CD14-positive monocyte (primary cell): ENCODE results near the gene RMI2. TPM values are rescaled to one million over a fixed set of nuclear protein-coding genes. Genes with fewer than 3 reads are reported as not detected.

ENCODE experiments used
- DNase-seq, 3 donors: peaks; one replicate each; pipeline ENCODE4 v3.0.0-alpha.2; 2011 to 2022
- H2AFZ ChIP-seq: 2 replicates; pipeline ENCODE4 v1.6.0; 2012; ENCODE audit warnings: mild to moderate bottlenecking, low read depth, low read length, inconsistent platforms; ENCODE audit not compliant: insufficient read depth, poor library complexity, severe bottlenecking
- H3K27ac ChIP-seq, 2 donors: 1 replicate in 1 of 2; 2 replicates in 1 of 2; pipeline ENCODE4 v1.5.1; 2012 to 2013; ENCODE audit warnings: low read length in 2 of 2, control low read depth in 1 of 2, inconsistent platforms in 1 of 2, low read depth in 1 of 2, mild to moderate bottlenecking in 1 of 2
- H3K27me3 ChIP-seq, 2 donors: one replicate each; pipeline versions ENCODE4 v1.6.0 to v1.6.1; 2011 to 2013; ENCODE audit warnings: low read length in 2 of 2; ENCODE audit not compliant: control insufficient read depth in 2 of 2, insufficient read depth in 2 of 2
- H3K36me3 ChIP-seq, 2 donors: replicated peaks in 1 of 2; 1 replicate in 1 of 2; 2 replicates in 1 of 2; pipeline versions ENCODE4 v1.5.1 to v1.6.1; 2012 to 2013; ENCODE audit warnings: low read length in 2 of 2, control low read depth in 1 of 2, inconsistent platforms in 1 of 2, mild to moderate bottlenecking in 1 of 2; ENCODE audit not compliant: insufficient read depth in 2 of 2, control insufficient read depth in 1 of 2
- H3K4me1 ChIP-seq, 2 donors: 1 replicate in 1 of 2; 2 replicates in 1 of 2; pipeline versions ENCODE4 v1.5.1 to v1.6.1; 2012 to 2013; ENCODE audit warnings: low read length in 2 of 2, control low read depth in 1 of 2, inconsistent platforms in 1 of 2, mild to moderate bottlenecking in 1 of 2, moderate library complexity in 1 of 2; ENCODE audit not compliant: insufficient read depth in 2 of 2, control insufficient read depth in 1 of 2
- H3K4me2 ChIP-seq: replicated peaks from 2 replicates; pipeline ENCODE3; 2012; ENCODE audit warnings: low read length, moderate library complexity, mild to moderate bottlenecking; ENCODE audit not compliant: poor library complexity, severe bottlenecking; ENCODE audit errors: extremely low read depth
- H3K4me3 ChIP-seq, 3 experiments: fragments of 200-600 bp in 1 of 3; sonication (generic) in 1 of 3; replicated peaks in 1 of 3; 1 replicate in 2 of 3; 2 replicates in 1 of 3; pipeline ENCODE4 v1.5.1; 2011 to 2013; ENCODE audit warnings: low read length in 3 of 3, mild to moderate bottlenecking in 3 of 3, control low read depth in 2 of 3, low read depth in 2 of 3, inconsistent platforms in 1 of 3, moderate library complexity in 1 of 3
- H3K79me2 ChIP-seq: 2 replicates; pipeline ENCODE4 v1.6.0; 2012; ENCODE audit warnings: mild to moderate bottlenecking, control low read depth, inconsistent platforms, low read length, moderate library complexity; ENCODE audit not compliant: insufficient read depth
- H3K9ac ChIP-seq: 2 replicates; pipeline ENCODE4 v1.6.0; 2017; ENCODE audit warnings: low read length, mild to moderate bottlenecking; ENCODE audit not compliant: insufficient read depth, poor library complexity, severe bottlenecking
- H3K9me3 ChIP-seq, 2 donors: replicated peaks in 1 of 2; 1 replicate in 1 of 2; 2 replicates in 1 of 2; pipeline versions ENCODE4 v1.5.1 to v1.6.1; 2012 to 2013; ENCODE audit warnings: low read length in 2 of 2, control low read depth in 1 of 2; ENCODE audit not compliant: control insufficient read depth in 1 of 2, insufficient read depth in 1 of 2
- H4K20me1 ChIP-seq: 2 replicates; pipeline ENCODE4 v1.6.0; 2012; ENCODE audit warnings: mild to moderate bottlenecking, low read length, control low read depth, moderate library complexity; ENCODE audit not compliant: insufficient read depth
- H3K27ac Mint-ChIP-seq, 7 donors: one replicate each; pipeline ENCODE4 v1.8.0; 2020; ENCODE audit warnings: mild to moderate bottlenecking in 7 of 7, mixed read lengths in 7 of 7, moderate library complexity in 6 of 7, inconsistent platforms in 2 of 7
- H3K27me3 Mint-ChIP-seq, 3 donors: one replicate each; pipeline ENCODE4 v1.8.0; 2021 to 2022; ENCODE audit warnings: low read depth in 3 of 3, mild to moderate bottlenecking in 3 of 3, mixed read lengths in 3 of 3, moderate library complexity in 3 of 3, inconsistent platforms in 1 of 3
- H3K36me3 Mint-ChIP-seq, 2 donors: one replicate each; pipeline ENCODE4 v1.8.0; 2020; ENCODE audit warnings: mixed read lengths in 2 of 2, inconsistent platforms in 1 of 2, mild to moderate bottlenecking in 1 of 2
- H3K4me1 Mint-ChIP-seq: one replicate; pipeline ENCODE4 v1.8.0; 2020; ENCODE audit warnings: mild to moderate bottlenecking, mixed read lengths
- H3K4me3 Mint-ChIP-seq, 2 donors: one replicate each; pipeline ENCODE4 v1.8.0; 2020; ENCODE audit warnings: mild to moderate bottlenecking in 2 of 2, mixed read lengths in 2 of 2, moderate library complexity in 1 of 2
- H3K9me3 Mint-ChIP-seq, 7 donors: one replicate each; pipeline ENCODE4 v1.8.0; 2020 to 2022; ENCODE audit warnings: mixed read lengths in 7 of 7, mild to moderate bottlenecking in 6 of 7, moderate library complexity in 6 of 7, inconsistent platforms in 2 of 7
- CTCF ChIP-seq: fragments of 200-600 bp; IDR thresholded peaks from one replicate; pipeline ENCODE4 v1.8.0; 2022; ENCODE audit warnings: antibody characterized with exemption, mild to moderate bottlenecking
- WGBS: methylation state at CpG from one replicate; pipeline ENCODE4 v1.1.5; 2013; ENCODE audit warnings: missing lambda C conversion rate; ENCODE audit not compliant: insufficient coverage; 5-methylcytosine and 5-hydroxymethylcytosine counted together
- intact Hi-C, 2 donors: fragments of 100-400 bp; cut with micrococcal nuclease; formaldehyde crosslinking; loops; one replicate each; pipeline versions ENCODE4 v1.15.0 to v1.15.1; 2023
- polyA plus RNA-seq, 3 donors: library from polyadenylated mRNA; depleted of rRNA in 1 of 3; unstranded in 2 of 3; stranded (reverse) in 1 of 3; fragments of 300-500 nt in 2 of 3; fragments of >200 nt in 1 of 3; fragmentation: Illumina TruSeq in 2 of 3; gene quantifications; 1 replicate in 2 of 3; 2 replicates in 1 of 3; pipeline ENCODE4 v1.2.3, GENCODE V29; 2012 to 2021
- small RNA-seq: library from RNA; depleted of rRNA; stranded (forward); fragments of <200 nt; gene quantifications from one replicate; pipeline ENCODE3, GENCODE V24; 2012; ENCODE audit warnings: low read depth; ENCODE audit not compliant: insufficient read length

RMI2 gene
- polyA plus RNA-seq, 3 donors = 0.17 to 0.24 (median 0.23) TPM

DNA sequence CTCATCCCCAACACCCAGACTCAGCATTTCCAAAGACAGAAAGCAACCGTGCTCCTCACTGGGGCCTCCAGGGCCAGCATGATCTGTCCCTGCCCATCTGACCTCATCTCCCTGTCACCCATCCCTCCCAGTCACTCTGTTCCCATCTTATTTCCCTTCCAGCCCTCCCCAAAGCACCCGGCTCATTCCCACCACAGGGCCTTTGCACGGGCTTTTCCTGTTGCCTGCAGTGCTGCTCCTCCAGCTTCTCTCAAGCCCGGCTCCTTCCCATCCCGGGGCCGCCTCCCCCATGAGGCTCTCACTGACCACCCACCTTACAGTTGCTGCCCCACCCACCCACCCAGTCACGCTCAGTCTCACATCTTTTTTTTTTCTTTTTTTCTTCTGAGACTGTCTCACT is 54.8 kb downstream of the RMI2 start:
- Histone ChIP-seq H3K79me2 (no peaks in the 10 kb centered on the region), H3K27ac (no peak overlapping the region), H3K4me3 (no peak overlapping the region), H3K4me2 (no peak overlapping the region), H3K4me1 (no peaks in the 10 kb centered on the region), H3K27me3 (no peaks in the 10 kb centered on the region), H3K36me3 (no peaks in the 10 kb centered on the region), H4K20me1 (no peaks in the 10 kb centered on the region), H3K9ac (no peak overlapping the region), H2AFZ (no peak overlapping the region), H3K9me3 (no peaks in the 10 kb centered on the region)
- Mint-ChIP-seq H3K4me3 (no peak overlapping the region), H3K9me3 (no peaks in the 10 kb centered on the region), H3K27ac (no peak overlapping the region), H3K27me3 (peaks cover 5 to 11% (median 6%) of the 10 kb centered on the region in 3 donors), H3K36me3 (no peaks in the 10 kb centered on the region), H3K4me1 (no peaks in the 10 kb centered on the region)
- 88% methylated on average over 1 of the region's 7 CpGs for WGBS
- no peak for DNase-seq
- no peak for TF ChIP-seq CTCF
- intact Hi-C loops = no loop called here

Small RNA genes within 50 kb of the gene (small RNA-seq; reads per million reads assigned to genes)
- gene AC099489.2 (not detected), gene MIR548H2 (not detected), gene RF00019 (not detected)

Other genes starting within 250 kb of the RMI2 start
- gene SOCS1, start 89.3 kb upstream of the RMI2 start, polyA plus RNA-seq = 1 to 10 TPM in 1 of 3 donors, under 1 TPM in 2; 0.13 to 2.3 (median 0.35) TPM
- gene TNP2, start 76.1 kb upstream of the RMI2 start, polyA plus RNA-seq = not detected
- gene PRM3, start 71.8 kb upstream of the RMI2 start, polyA plus RNA-seq = not detected
- gene PRM2, start 69.0 kb upstream of the RMI2 start, polyA plus RNA-seq = not detected
- gene PRM1, start 64.1 kb upstream of the RMI2 start, polyA plus RNA-seq = not detected
- 100 to 1,000 TPM in 1 of 3 donors, 10 to 100 TPM in 2; 67.9 to 118 (median 69.0) TPM for gene LITAF, start 241.5 kb downstream of the RMI2 start, polyA plus RNA-seq